HepG2 (cell line): ENCODE results near the gene APOC4. TPM values are rescaled to one million over a fixed set of nuclear protein-coding genes. Genes with fewer than 3 reads are reported as not detected.

ENCODE experiments used
- ADNP ChIP-seq: sonication (generic); formaldehyde crosslinking; IDR thresholded peaks from 2 replicates; pipeline ENCODE4 v1.4.0; 2020; ENCODE audit warnings: missing genetic modification reagents
- DR1 ChIP-seq: sonication (generic); formaldehyde crosslinking; IDR thresholded peaks from 2 replicates; pipeline ENCODE4 v1.8.0; 2021; ENCODE audit warnings: mild to moderate bottlenecking, missing genetic modification reagents, inconsistent platforms
- GMEB1 ChIP-seq: sonication (generic); formaldehyde crosslinking; IDR thresholded peaks from 2 replicates; pipeline ENCODE4 v1.5.1; 2020; ENCODE audit warnings: missing genetic modification reagents, mild to moderate bottlenecking, borderline replicate concordance
- HOXA5 ChIP-seq: sonication (generic); formaldehyde crosslinking; IDR thresholded peaks from 2 replicates; pipeline ENCODE4 v1.4.0; 2020; ENCODE audit warnings: missing genetic modification reagents
- KDM5B ChIP-seq: sonication (generic); formaldehyde crosslinking; IDR thresholded peaks from 2 replicates; pipeline ENCODE4 v1.4.0; 2020; ENCODE audit warnings: missing genetic modification reagents, mild to moderate bottlenecking, borderline replicate concordance
- MED8 ChIP-seq: sonication (generic); formaldehyde crosslinking; IDR thresholded peaks from 2 replicates; pipeline ENCODE4 v1.8.1; 2023; ENCODE audit warnings: mild to moderate bottlenecking, missing genetic modification reagents; ENCODE audit not compliant: insufficient replicate concordance
- NFATC3 ChIP-seq: sonication (generic); formaldehyde crosslinking; IDR thresholded peaks from 2 replicates; pipeline ENCODE4 v1.5.1; 2020; ENCODE audit warnings: mild to moderate bottlenecking, missing genetic modification reagents
- RBFOX2 ChIP-seq: fragments of 200-400 bp; formaldehyde crosslinking; IDR thresholded peaks from 2 replicates; pipeline ENCODE4 v1.6.1; 2017; ENCODE audit warnings: low read depth, mild to moderate bottlenecking, low read length
- SRSF1 ChIP-seq: fragments of 200-400 bp; formaldehyde crosslinking; optimal IDR thresholded peaks from 2 replicates; pipeline ENCODE3; 2017; ENCODE audit warnings: mild to moderate bottlenecking, low read depth, low read length, moderate library complexity
- STAT5B ChIP-seq: sonication (generic); formaldehyde crosslinking; IDR thresholded peaks from 2 replicates; pipeline ENCODE4 v1.4.0; 2020; ENCODE audit warnings: missing genetic modification reagents
- TOPORS ChIP-seq: sonication (generic); formaldehyde crosslinking; IDR thresholded peaks from 2 replicates; pipeline ENCODE4 v1.8.0; 2023; ENCODE audit warnings: mild to moderate bottlenecking, missing genetic modification reagents
- ZC3H4 ChIP-seq: sonication (generic); formaldehyde crosslinking; IDR thresholded peaks from 2 replicates; pipeline ENCODE4 v1.4.0; 2020; ENCODE audit warnings: missing genetic modification reagents, borderline replicate concordance
- ZNF101 ChIP-seq: sonication (generic); formaldehyde crosslinking; IDR thresholded peaks from 2 replicates; pipeline ENCODE4 v1.4.0; 2020; ENCODE audit warnings: mild to moderate bottlenecking, low read depth, missing genetic modification reagents, borderline replicate concordance
- ZNF275 ChIP-seq: sonication (generic); formaldehyde crosslinking; IDR thresholded peaks from 2 replicates; pipeline ENCODE4 v1.8.0; 2022; ENCODE audit warnings: missing genetic modification reagents, mild to moderate bottlenecking, inconsistent platforms, borderline replicate concordance
- ZNF562 ChIP-seq: sonication (generic); formaldehyde crosslinking; IDR thresholded peaks from 2 replicates; pipeline ENCODE4 v1.8.0; 2022; ENCODE audit warnings: missing genetic modification reagents, borderline replicate concordance
- ZNF83 ChIP-seq: sonication (generic); formaldehyde crosslinking; IDR thresholded peaks from 2 replicates; pipeline ENCODE4 v1.4.0; 2020; ENCODE audit warnings: missing genetic modification reagents, mild to moderate bottlenecking, borderline replicate concordance
- polyA plus RNA-seq, 8 experiments: library from polyadenylated mRNA; depleted of rRNA in 3 of 8; stranded (reverse) in 7 of 8; unstranded in 1 of 8; fragments of >200 nt; fragmentation: Illumina TruSeq in 4 of 8; extraction: Trizol in 4 of 8; gene quantifications; 2 replicates each; pipeline versions ENCODE4 v1.2.1 to v1.2.3, GENCODE V29; 2011 to 2016; ENCODE audit warnings: low read depth in 4 of 8, missing spikeins in 1 of 8, mixed read lengths in 1 of 8; ENCODE audit not compliant: insufficient read depth in 1 of 8
- total RNA-seq, 5 experiments: library from RNA; depleted of rRNA; stranded (reverse); fragments of >200 nt; fragmentation: Illumina TruSeq; extraction: Trizol; gene quantifications; 2 replicates each; pipeline ENCODE4 v1.2.3, GENCODE V29; 2016; ENCODE audit warnings: low read depth in 1 of 5
- TF ChIP-seq, protein P1 (sequence below), 2 experiments: IDR thresholded peaks; 2 replicates each; pipeline ENCODE4 v1.6.1; 2011 to 2012; ENCODE audit warnings: low read length in 2 of 2, borderline replicate concordance in 1 of 2, low read depth in 1 of 2, mild to moderate bottlenecking in 1 of 2, moderate library complexity in 1 of 2
- TF ChIP-seq, protein P2 (sequence below): sonication (generic); formaldehyde crosslinking; conservative IDR thresholded peaks from 2 replicates; pipeline ENCODE4 v1.8.0; 2022; ENCODE audit warnings: missing genetic modification reagents
- TF ChIP-seq, protein P3 (sequence below): sonication (generic); formaldehyde crosslinking; IDR thresholded peaks from 2 replicates; pipeline ENCODE4 v1.5.0; 2020; ENCODE audit warnings: missing genetic modification reagents

The APOC4 gene
- total and polyA plus RNA-seq, 2 of the 13 experiments (the other 11 are each of a cell fraction or from before 2014, with no cell fraction given), result 0.46 TPM; not detected in 1

DNA sequence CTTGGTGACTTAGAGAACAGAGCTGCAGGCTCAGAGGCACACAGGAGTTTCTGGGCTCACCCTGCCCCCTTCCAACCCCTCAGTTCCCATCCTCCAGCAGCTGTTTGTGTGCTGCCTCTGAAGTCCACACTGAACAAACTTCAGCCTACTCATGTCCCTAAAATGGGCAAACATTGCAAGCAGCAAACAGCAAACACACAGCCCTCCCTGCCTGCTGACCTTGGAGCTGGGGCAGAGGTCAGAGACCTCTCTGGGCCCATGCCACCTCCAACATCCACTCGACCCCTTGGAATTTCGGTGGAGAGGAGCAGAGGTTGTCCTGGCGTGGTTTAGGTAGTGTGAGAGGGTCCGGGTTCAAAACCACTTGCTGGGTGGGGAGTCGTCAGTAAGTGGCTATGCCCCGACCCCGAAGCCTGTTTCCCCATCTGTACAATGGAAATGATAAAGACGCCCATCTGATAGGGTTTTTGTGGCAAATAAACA, 17.8 kb upstream of the APOC4 start (continued):
- TF ChIP-seq, protein P1, sequence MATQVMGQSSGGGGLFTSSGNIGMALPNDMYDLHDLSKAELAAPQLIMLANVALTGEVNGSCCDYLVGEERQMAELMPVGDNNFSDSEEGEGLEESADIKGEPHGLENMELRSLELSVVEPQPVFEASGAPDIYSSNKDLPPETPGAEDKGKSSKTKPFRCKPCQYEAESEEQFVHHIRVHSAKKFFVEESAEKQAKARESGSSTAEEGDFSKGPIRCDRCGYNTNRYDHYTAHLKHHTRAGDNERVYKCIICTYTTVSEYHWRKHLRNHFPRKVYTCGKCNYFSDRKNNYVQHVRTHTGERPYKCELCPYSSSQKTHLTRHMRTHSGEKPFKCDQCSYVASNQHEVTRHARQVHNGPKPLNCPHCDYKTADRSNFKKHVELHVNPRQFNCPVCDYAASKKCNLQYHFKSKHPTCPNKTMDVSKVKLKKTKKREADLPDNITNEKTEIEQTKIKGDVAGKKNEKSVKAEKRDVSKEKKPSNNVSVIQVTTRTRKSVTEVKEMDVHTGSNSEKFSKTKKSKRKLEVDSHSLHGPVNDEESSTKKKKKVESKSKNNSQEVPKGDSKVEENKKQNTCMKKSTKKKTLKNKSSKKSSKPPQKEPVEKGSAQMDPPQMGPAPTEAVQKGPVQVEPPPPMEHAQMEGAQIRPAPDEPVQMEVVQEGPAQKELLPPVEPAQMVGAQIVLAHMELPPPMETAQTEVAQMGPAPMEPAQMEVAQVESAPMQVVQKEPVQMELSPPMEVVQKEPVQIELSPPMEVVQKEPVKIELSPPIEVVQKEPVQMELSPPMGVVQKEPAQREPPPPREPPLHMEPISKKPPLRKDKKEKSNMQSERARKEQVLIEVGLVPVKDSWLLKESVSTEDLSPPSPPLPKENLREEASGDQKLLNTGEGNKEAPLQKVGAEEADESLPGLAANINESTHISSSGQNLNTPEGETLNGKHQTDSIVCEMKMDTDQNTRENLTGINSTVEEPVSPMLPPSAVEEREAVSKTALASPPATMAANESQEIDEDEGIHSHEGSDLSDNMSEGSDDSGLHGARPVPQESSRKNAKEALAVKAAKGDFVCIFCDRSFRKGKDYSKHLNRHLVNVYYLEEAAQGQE (IDR thresholded peaks at IDR 0.05; ENCODE audit: borderline replicate concordance in 1 of 2, low read depth in 1 of 2, low read length in 2 of 2), result peak in 1 of 2 experiments; percentile 63; a peak in 1 of 4 replicates
- TF ChIP-seq HOXA5 (CRISPR knock-in tag), result 0 out of 2 replicates have a peak, but pooled peaks have one; percentile 73
- TF ChIP-seq MED8, result peak; percentile 99
- TF ChIP-seq ZNF562, result no peak
- TF ChIP-seq, protein P2, sequence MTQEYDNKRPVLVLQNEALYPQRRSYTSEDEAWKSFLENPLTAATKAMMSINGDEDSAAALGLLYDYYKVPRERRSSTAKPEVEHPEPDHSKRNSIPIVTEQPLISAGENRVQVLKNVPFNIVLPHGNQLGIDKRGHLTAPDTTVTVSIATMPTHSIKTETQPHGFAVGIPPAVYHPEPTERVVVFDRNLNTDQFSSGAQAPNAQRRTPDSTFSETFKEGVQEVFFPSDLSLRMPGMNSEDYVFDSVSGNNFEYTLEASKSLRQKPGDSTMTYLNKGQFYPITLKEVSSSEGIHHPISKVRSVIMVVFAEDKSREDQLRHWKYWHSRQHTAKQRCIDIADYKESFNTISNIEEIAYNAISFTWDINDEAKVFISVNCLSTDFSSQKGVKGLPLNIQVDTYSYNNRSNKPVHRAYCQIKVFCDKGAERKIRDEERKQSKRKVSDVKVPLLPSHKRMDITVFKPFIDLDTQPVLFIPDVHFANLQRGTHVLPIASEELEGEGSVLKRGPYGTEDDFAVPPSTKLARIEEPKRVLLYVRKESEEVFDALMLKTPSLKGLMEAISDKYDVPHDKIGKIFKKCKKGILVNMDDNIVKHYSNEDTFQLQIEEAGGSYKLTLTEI (CRISPR knock-in tag), result no peak
- TF ChIP-seq, protein P3, sequence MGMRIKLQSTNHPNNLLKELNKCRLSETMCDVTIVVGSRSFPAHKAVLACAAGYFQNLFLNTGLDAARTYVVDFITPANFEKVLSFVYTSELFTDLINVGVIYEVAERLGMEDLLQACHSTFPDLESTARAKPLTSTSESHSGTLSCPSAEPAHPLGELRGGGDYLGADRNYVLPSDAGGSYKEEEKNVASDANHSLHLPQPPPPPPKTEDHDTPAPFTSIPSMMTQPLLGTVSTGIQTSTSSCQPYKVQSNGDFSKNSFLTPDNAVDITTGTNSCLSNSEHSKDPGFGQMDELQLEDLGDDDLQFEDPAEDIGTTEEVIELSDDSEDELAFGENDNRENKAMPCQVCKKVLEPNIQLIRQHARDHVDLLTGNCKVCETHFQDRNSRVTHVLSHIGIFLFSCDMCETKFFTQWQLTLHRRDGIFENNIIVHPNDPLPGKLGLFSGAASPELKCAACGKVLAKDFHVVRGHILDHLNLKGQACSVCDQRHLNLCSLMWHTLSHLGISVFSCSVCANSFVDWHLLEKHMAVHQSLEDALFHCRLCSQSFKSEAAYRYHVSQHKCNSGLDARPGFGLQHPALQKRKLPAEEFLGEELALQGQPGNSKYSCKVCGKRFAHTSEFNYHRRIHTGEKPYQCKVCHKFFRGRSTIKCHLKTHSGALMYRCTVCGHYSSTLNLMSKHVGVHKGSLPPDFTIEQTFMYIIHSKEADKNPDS (CRISPR knock-in tag), result peak; percentile 86
- TF ChIP-seq SRSF1, result no peak
- no peak for TF ChIP-seq NFATC3
- TF ChIP-seq STAT5B (CRISPR knock-in tag), result no peak
- no peak for TF ChIP-seq ZNF83
- TF ChIP-seq KDM5B (CRISPR knock-in tag), result peak; percentile 64; the same call in 1 of the 2 replicates
- no peak for TF ChIP-seq ZNF275 (CRISPR knock-in tag)
- TF ChIP-seq DR1 (CRISPR knock-in tag), result peak; percentile 44; the same call in 1 of the 2 replicates
- TF ChIP-seq TOPORS (CRISPR knock-in tag), result peak; percentile 75; the same call in 1 of the 2 replicates
- TF ChIP-seq RBFOX2, result peak; percentile 70
- 0 out of 2 replicates have a peak, but pooled peaks have one; percentile 33 for TF ChIP-seq ADNP (CRISPR knock-in tag)
- TF ChIP-seq ZNF101 (CRISPR knock-in tag), result no peak
- TF ChIP-seq GMEB1, result no peak
- TF ChIP-seq ZC3H4 (CRISPR knock-in tag), result peak; percentile 66; the same call in 1 of the 2 replicates
